Activated CD4-positive, alpha-beta memory T cell treated with anti-CD3 and anti-CD28 coated beads for 36 hours (primary cell): Measurements from ENCODE around the gene CIT. TPM values are rescaled to one million over a fixed set of nuclear protein-coding genes. Genes with fewer than 3 reads are reported as not detected.

ENCODE experiments used
- CTCF ChIA-PET: fragments of 350-600 bp; sonication (Branson Sonifier 250); formaldehyde crosslinking; loops from one replicate; lab custom pipeline; 2021; ENCODE audit warnings: antibody characterized with exemption, inconsistent platforms; lab: Charles Lee
- POLR2A ChIA-PET: fragments of 350-600 bp; sonication (Branson Sonifier 250); formaldehyde crosslinking; loops from one replicate; lab custom pipeline; 2021; ENCODE audit warnings: antibody characterized with exemption; lab: Charles Lee
- DNase-seq: peaks from one replicate; pipeline ENCODE4 v3.0.0-alpha.2; 2020
- H3K27ac Mint-ChIP-seq: one replicate; pipeline ENCODE4 v1.8.0; 2021; ENCODE audit warnings: mixed read lengths
- H3K27me3 Mint-ChIP-seq: one replicate; pipeline ENCODE4 v1.8.0; 2021; ENCODE audit warnings: mixed read lengths
- H3K36me3 Mint-ChIP-seq: one replicate; pipeline ENCODE4 v1.8.0; 2021; ENCODE audit warnings: mixed read lengths
- H3K4me1 Mint-ChIP-seq: one replicate; pipeline ENCODE4 v1.8.0; 2021; ENCODE audit warnings: low read depth, mixed read lengths
- H3K4me3 Mint-ChIP-seq: one replicate; pipeline ENCODE4 v1.8.0; 2021; ENCODE audit warnings: mild to moderate bottlenecking, mixed read lengths
- H3K9me3 Mint-ChIP-seq: one replicate; pipeline ENCODE4 v1.8.0; 2021; ENCODE audit warnings: mixed read lengths
- intact Hi-C: fragments of 100-400 bp; cut with micrococcal nuclease; formaldehyde crosslinking; loops from one replicate; pipeline ENCODE4 v1.15.1; 2023
- total RNA-seq, 2 experiments: library from RNA; stranded (reverse); gene quantifications; one replicate each; pipeline ENCODE4 v1.2.3, GENCODE V29; 2021

The CIT gene
- total RNA-seq = 10 to 100 TPM; 57.5 to 61.7 TPM

GRCh38 chr12:119876761-119877638 is at the start of gene CIT:
TSS of gene CIT (minus strand) at chr12:119877320. CDS start at chr12:119876168, 1,152 bp downstream.
- peak; percentile 92 for DNase-seq
- ChIA-PET POLR2A (interaction anchor here (1.0 kb wide), 1 partner anchor 47 kb away, joined by 3 read pairs; no protein-coding TSS in a partner anchor), CTCF (interaction anchor here (2.4 kb wide), 1 partner anchor 25 kb away, joined by 5 read pairs; no protein-coding TSS in a partner anchor)
- H3K27me3 Mint-ChIP-seq = no peaks in the 10 kb centered on the region
- peak within 1 kb of the TSS; percentile 93 for H3K4me3 Mint-ChIP-seq
- peaks cover 15% of the 10 kb centered on the region for H3K4me1 Mint-ChIP-seq
- peak within 1 kb of the TSS; percentile 30 for H3K27ac Mint-ChIP-seq
- peaks cover 21% of the 10 kb centered on the region for H3K36me3 Mint-ChIP-seq
- no peaks in the 10 kb centered on the region for H3K9me3 Mint-ChIP-seq
- intact Hi-C loops = loop anchor here (1.0 to 10.0 kb wide), 3 partner anchors 25 to 210 kb away; partner anchors contain the start of genes BICDL1 and PRKAB1

- Mint-ChIP-seq H3K27me3 (no peaks in the 10 kb centered on the region), H3K4me1 (no peaks in the 10 kb centered on the region), H3K36me3 (no peaks in the 10 kb centered on the region), H3K27ac (no peak overlapping the region), H3K4me3 (no peak overlapping the region), H3K9me3 (no peaks in the 10 kb centered on the region)
- intact Hi-C loops = no loop called here
- ChIA-PET POLR2A (no interaction called here), CTCF (interaction anchor here (0.6 kb wide), 1 partner anchor 12 kb away, joined by 4 read pairs; no protein-coding TSS in a partner anchor)
- no peak for DNase-seq
These were observed 48.1 kb upstream of the CIT start for GRCh38 chr12:119925269-119925668.

- Mint-ChIP-seq H3K9me3 (no peaks in the 10 kb centered on the region), H3K4me3 (no peak overlapping the region), H3K27ac (no peak overlapping the region), H3K4me1 (no peaks in the 10 kb centered on the region), H3K36me3 (no peaks in the 10 kb centered on the region), H3K27me3 (no peaks in the 10 kb centered on the region)
- DNase-seq = no peak
- CTCF ChIA-PET = no interaction called here
- POLR2A ChIA-PET = no interaction called here
- intact Hi-C loops = no loop called here
These were observed 42.9 kb upstream of the CIT start for GRCh38 chr12:119920064-119920463.

DNA sequence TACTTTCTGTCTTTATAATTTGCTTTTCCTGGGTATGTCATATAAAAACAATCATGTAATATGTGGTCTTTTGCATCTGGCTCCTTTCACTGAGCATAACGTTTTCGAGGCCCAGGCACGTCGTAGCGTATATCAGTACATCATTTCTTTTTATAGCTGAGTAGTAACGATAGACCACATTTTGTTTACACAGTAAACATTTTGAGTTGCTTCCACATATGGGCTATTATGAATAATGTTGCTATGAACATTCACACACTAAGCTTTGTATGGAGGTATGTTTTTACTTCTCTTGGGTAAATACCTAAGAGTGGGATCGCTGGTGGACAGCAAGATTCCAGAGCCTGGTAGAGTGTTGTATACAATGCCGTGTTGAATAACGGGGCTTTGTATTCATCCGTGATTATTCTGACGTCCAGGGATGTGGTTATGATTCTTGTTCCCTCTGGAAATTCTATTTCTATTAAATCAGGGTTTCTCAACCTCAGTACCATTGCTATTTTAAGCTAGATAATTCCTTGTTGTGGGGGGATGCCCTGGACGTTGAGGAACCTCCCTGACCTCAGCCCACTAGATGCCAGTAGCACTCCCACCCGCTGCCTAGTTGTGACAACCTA is 38.9 kb upstream of the CIT start:
- DNase-seq = no peak
- intact Hi-C loops = no loop called here
- CTCF ChIA-PET = no interaction called here
- POLR2A ChIA-PET = no interaction called here
- no peaks in the 10 kb centered on the region for H3K4me1 Mint-ChIP-seq
- H3K27ac Mint-ChIP-seq = no peak overlapping the region
- H3K4me3 Mint-ChIP-seq = no peak overlapping the region
- no peaks in the 10 kb centered on the region for H3K27me3 Mint-ChIP-seq
- no peaks in the 10 kb centered on the region for H3K9me3 Mint-ChIP-seq
- no peaks in the 10 kb centered on the region for H3K36me3 Mint-ChIP-seq

- no peaks in the 10 kb centered on the region for H3K36me3 Mint-ChIP-seq
- no peak for DNase-seq
These were observed 37.5 kb upstream of the CIT start for GRCh38 chr12:119914666-119915065.

GRCh38 chr12:119913536-119914330 is 36.6 kb upstream of the CIT start:
- H3K27ac Mint-ChIP-seq = no peak overlapping the region
- CTCF ChIA-PET = interaction anchor here (1.4 kb wide), 1 partner anchor 12 kb away, joined by 3 read pairs; no protein-coding TSS in a partner anchor
- DNase-seq = no peak
- peaks cover 2% of the 10 kb centered on the region for H3K27me3 Mint-ChIP-seq
- H3K4me3 Mint-ChIP-seq = no peak overlapping the region
- no peaks in the 10 kb centered on the region for H3K4me1 Mint-ChIP-seq
- intact Hi-C loops = no loop called here
- POLR2A ChIA-PET = no interaction called here
- no peaks in the 10 kb centered on the region for H3K9me3 Mint-ChIP-seq
- no peaks in the 10 kb centered on the region for H3K36me3 Mint-ChIP-seq

More at GRCh38 chr12:119914666-119915065, 37.5 kb upstream of the CIT start:
- POLR2A ChIA-PET = no interaction called here
- Mint-ChIP-seq H3K9me3 (no peaks in the 10 kb centered on the region), H3K27me3 (peaks cover 2% of the 10 kb centered on the region), H3K27ac (no peak overlapping the region), H3K4me3 (no peak overlapping the region), H3K4me1 (no peaks in the 10 kb centered on the region)
- CTCF ChIA-PET = no interaction called here
- intact Hi-C loops = no loop called here

- intact Hi-C loops = no loop called here
- Mint-ChIP-seq H3K9me3 (no peaks in the 10 kb centered on the region), H3K27me3 (peaks cover 2% of the 10 kb centered on the region), H3K27ac (no peak overlapping the region), H3K4me1 (no peaks in the 10 kb centered on the region), H3K4me3 (no peak overlapping the region), H3K36me3 (no peaks in the 10 kb centered on the region)
- no peak for DNase-seq
- ChIA-PET POLR2A (no interaction called here), CTCF (no interaction called here)
These were observed 34.1 kb upstream of the CIT start for GRCh38 chr12:119911182-119911581.

DNA sequence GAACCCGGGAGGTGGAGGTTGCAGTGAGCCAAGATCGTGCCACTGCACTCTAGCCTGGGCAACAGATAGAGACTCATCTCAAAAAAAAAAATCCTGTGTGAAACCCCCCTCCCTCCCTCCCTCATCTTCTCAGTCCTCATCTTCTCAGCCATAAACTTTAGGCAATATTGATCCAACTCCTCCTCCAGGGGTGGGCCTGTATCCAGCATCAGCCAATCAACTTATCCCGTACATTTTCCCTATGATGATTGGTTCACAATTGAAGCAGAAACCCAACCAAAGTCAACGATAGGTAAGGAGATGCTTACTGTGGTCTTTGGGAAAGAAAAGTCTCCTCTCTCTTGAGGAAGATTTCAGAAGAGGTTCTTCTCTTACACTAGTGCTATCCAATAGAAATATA is 33.5 kb upstream of the CIT start:
- Mint-ChIP-seq H3K4me1 (no peaks in the 10 kb centered on the region), H3K27me3 (peaks cover 2% of the 10 kb centered on the region), H3K27ac (no peak overlapping the region), H3K36me3 (no peaks in the 10 kb centered on the region), H3K4me3 (no peak overlapping the region), H3K9me3 (no peaks in the 10 kb centered on the region)
- POLR2A ChIA-PET = no interaction called here
- intact Hi-C loops = no loop called here
- no peak for DNase-seq
- CTCF ChIA-PET = no interaction called here

GRCh38 chr12:119902084-119902509 is 25.0 kb upstream of the CIT start:
- Mint-ChIP-seq H3K4me3 (no peak overlapping the region), H3K9me3 (no peaks in the 10 kb centered on the region), H3K27me3 (no peaks in the 10 kb centered on the region), H3K27ac (no peak overlapping the region), H3K4me1 (peaks cover 7% of the 10 kb centered on the region), H3K36me3 (no peaks in the 10 kb centered on the region)
- intact Hi-C loops = loop anchor here (1.0 to 5.0 kb wide), 2 partner anchors 25 to 235 kb away; partner anchors contain the start of genes CIT and PRKAB1
- DNase-seq = peak; percentile 89
- ChIA-PET POLR2A (no interaction called here), CTCF (interaction anchor here (0.7 to 1.6 kb wide), 9 partner anchors 11 to 237 kb away, joined by 3 to 5 read pairs (median 3); partner anchors contain the start of gene CIT)

GRCh38 chr12:119901670-119902069 is 24.6 kb upstream of the CIT start:
- Mint-ChIP-seq H3K27me3 (no peaks in the 10 kb centered on the region), H3K9me3 (no peaks in the 10 kb centered on the region), H3K36me3 (no peaks in the 10 kb centered on the region), H3K4me3 (no peak overlapping the region), H3K4me1 (peaks cover 7% of the 10 kb centered on the region), H3K27ac (no peak overlapping the region)
- no peak for DNase-seq
- ChIA-PET POLR2A (no interaction called here), CTCF (interaction anchor here (0.8 to 1.6 kb wide), 7 partner anchors 12 to 225 kb away, joined by 3 to 5 read pairs (median 3); partner anchors contain the start of gene CIT)
- intact Hi-C loops = loop anchor here (1.0 to 5.0 kb wide), 2 partner anchors 24 to 234 kb away; partner anchors contain the start of genes CIT and PRKAB1

GRCh38 chr12:119894916-119895315 is 17.8 kb upstream of the CIT start:
- CTCF ChIA-PET = interaction anchor here (0.6 kb wide), 2 partner anchors 92 to 227 kb away, joined by 3 read pairs; partner anchors contain the start of gene PRKAB1
- POLR2A ChIA-PET = no interaction called here

More at GRCh38 chr12:119894916-119895315, 17.8 kb upstream of the CIT start:
- Mint-ChIP-seq H3K27ac (no peak overlapping the region), H3K4me1 (no peaks in the 10 kb centered on the region), H3K36me3 (no peaks in the 10 kb centered on the region), H3K9me3 (no peaks in the 10 kb centered on the region), H3K27me3 (no peaks in the 10 kb centered on the region), H3K4me3 (no peak overlapping the region)
- no peak for DNase-seq
- intact Hi-C loops = no loop called here
